Upper lobe of left lung (tissue), 6 donors: ENCODE measurements around the gene CORO7. TPM values are rescaled to one million over a fixed set of nuclear protein-coding genes. Genes with fewer than 3 reads are reported as not detected.

ENCODE experiments used
- ATAC-seq, 2 donors: fragments of 200-7000 bp; cut with Tn5 transposase; one replicate each; pipeline ENCODE4 v1.9.1; 2022; ENCODE audit warnings: mild to moderate bottlenecking in 2 of 2, moderate library complexity in 2 of 2; ENCODE audit not compliant: low FRiP score in 2 of 2
- DNase-seq, 2 donors: peaks; one replicate each; pipeline ENCODE4 v3.0.0-alpha.2; 2019 to 2020
- H3K27ac ChIP-seq, 4 donors: fragments of 200-600 bp; sonication (generic); one replicate each; pipeline ENCODE4 v1.5.1; 2016 to 2019
- H3K27me3 ChIP-seq, 4 donors: fragments of 200-600 bp; sonication (generic); one replicate each; pipeline ENCODE4 v1.5.1; 2017 to 2019
- H3K36me3 ChIP-seq, 4 donors: fragments of 200-600 bp; sonication (generic); one replicate each; pipeline ENCODE4 v1.5.1; 2016 to 2019
- H3K4me1 ChIP-seq, 4 donors: fragments of 200-600 bp; sonication (generic); one replicate each; pipeline ENCODE4 v1.5.1; 2018 to 2019
- H3K4me3 ChIP-seq, 4 donors: fragments of 200-600 bp; sonication (generic); one replicate each; pipeline ENCODE4 v1.5.1; 2017 to 2019; ENCODE audit warnings: mild to moderate bottlenecking in 2 of 4, moderate library complexity in 1 of 4
- H3K9me3 ChIP-seq, 4 donors: fragments of 200-600 bp; sonication (generic); one replicate each; pipeline ENCODE4 v1.5.1; 2018 to 2019
- EP300 ChIP-seq, 4 donors: sonication (generic); formaldehyde crosslinking; IDR thresholded peaks; one replicate each; pipeline ENCODE4 v1.5.1; 2017; ENCODE audit warnings: antibody characterized with exemption in 4 of 4, control low read depth in 2 of 4
- POLR2A ChIP-seq, 4 donors: fragments of 450-650 bp; IDR thresholded peaks; one replicate each; pipeline ENCODE4 v1.5.1; 2016 to 2017; ENCODE audit warnings: antibody characterized with exemption in 4 of 4, mild to moderate bottlenecking in 2 of 4
- POLR2AphosphoS5 ChIP-seq, 2 donors: sonication (generic); formaldehyde crosslinking; IDR thresholded peaks; one replicate each; pipeline ENCODE4 v1.5.1; 2017; ENCODE audit warnings: antibody characterized with exemption in 2 of 2
- WGBS, 2 donors: methylation state at CpG; one replicate each; pipeline ENCODE4 v1.1.5; 2017 to 2018; 5-methylcytosine and 5-hydroxymethylcytosine counted together
- total RNA-seq, 6 donors: library from RNA; depleted of rRNA in 4 of 6; stranded (reverse); fragments of >200 nt in 4 of 6; gene quantifications; one replicate each; pipeline versions ENCODE4 v1.1.0 to v1.2.1, GENCODE V29; 2016 to 2021
- TF ChIP-seq, protein P1 (sequence below), 6 experiments: fragments of 450-650 bp in 4 of 6; fragments of 200-600 bp in 2 of 6; sonication (generic) in 2 of 6; IDR thresholded peaks; one replicate each; pipeline ENCODE4 v1.5.1; 2016 to 2019; ENCODE audit warnings: antibody characterized with exemption in 6 of 6
- donor health status: DM: no; HTN: no; CAD: no; lungs with moderate emphysema.
- donor health status: DM: no; HTN: yes; CAD: no; lungs with severe emphysema.

Gene CORO7
- total RNA-seq, 6 donors from 2014 or later: 42.9 to 235 (median 69.0) TPM

DNA sequence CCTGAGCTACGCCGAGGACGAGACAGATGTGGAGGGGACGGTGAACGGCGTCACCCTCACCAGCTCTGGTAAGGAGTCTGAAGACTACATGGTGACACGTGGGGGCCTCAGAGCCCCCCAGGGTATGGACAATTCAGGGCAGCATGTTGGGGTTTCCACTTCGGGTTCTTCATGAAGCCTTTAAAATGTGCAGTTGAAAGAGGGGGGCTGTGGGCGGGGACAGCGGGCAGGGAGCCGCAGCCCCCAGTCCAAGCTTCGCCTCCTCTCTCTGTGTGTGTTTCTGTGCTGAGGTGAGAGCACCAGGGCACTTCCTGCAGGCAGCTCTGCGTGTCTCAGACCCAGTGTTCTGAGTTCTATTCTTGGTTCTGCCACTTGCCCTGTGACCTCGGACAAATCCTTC, 34.0 kb upstream of the CORO7 start:
- H3K9me3 ChIP-seq: no peaks in the 10 kb centered on the region
- no peak for TF ChIP-seq POLR2A (IDR thresholded peaks at IDR 0.05)
- no peak for TF ChIP-seq EP300 (IDR thresholded peaks at IDR 0.05)
- TF ChIP-seq POLR2AphosphoS5 (IDR thresholded peaks at IDR 0.05): no peak
- TF ChIP-seq, protein P1, sequence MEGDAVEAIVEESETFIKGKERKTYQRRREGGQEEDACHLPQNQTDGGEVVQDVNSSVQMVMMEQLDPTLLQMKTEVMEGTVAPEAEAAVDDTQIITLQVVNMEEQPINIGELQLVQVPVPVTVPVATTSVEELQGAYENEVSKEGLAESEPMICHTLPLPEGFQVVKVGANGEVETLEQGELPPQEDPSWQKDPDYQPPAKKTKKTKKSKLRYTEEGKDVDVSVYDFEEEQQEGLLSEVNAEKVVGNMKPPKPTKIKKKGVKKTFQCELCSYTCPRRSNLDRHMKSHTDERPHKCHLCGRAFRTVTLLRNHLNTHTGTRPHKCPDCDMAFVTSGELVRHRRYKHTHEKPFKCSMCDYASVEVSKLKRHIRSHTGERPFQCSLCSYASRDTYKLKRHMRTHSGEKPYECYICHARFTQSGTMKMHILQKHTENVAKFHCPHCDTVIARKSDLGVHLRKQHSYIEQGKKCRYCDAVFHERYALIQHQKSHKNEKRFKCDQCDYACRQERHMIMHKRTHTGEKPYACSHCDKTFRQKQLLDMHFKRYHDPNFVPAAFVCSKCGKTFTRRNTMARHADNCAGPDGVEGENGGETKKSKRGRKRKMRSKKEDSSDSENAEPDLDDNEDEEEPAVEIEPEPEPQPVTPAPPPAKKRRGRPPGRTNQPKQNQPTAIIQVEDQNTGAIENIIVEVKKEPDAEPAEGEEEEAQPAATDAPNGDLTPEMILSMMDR (IDR thresholded peaks at IDR 0.05): no peak
- no peaks in the 10 kb centered on the region for H3K4me1 ChIP-seq
- peaks cover 34 to 96% (median 78%) of the 10 kb centered on the region in 4 donors for H3K36me3 ChIP-seq
- 95 to 97% methylated on average over 14 of the region's 14 CpGs for WGBS, 2 donors
- no peaks in the 10 kb centered on the region for H3K27me3 ChIP-seq
- H3K27ac ChIP-seq: no peak overlapping the region
- ATAC-seq (no peak), DNase-seq (peak in 1 of 2 donors; percentile 52)
- no peak overlapping the region for H3K4me3 ChIP-seq

DNA sequence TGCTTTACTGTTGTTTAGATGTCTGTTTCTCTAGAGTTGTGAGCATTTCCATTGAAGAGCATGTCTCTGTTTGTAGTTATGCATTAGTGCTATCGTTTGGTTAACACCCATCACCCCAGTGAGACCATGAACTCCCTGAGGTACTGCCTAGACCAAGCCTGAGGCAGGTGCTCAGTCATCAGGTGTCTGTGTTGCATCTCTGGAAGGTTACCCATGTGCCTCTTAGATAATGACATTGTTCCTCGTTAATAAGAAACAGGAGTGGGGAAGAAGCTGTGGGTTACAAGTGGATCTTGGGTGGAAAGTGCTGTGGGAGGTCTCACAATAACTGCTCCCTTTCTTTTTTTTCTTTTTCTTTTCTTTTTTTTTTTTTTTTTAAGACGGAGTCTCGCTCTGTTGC, 27.6 kb upstream of the CORO7 start:
- WGBS, 2 donors: 91 to 95% methylated on average over 4 of the region's 4 CpGs
- Histone ChIP-seq H3K9me3 (no peaks in the 10 kb centered on the region), H3K36me3 (peaks cover 59 to 100% (median 92%) of the 10 kb centered on the region in 4 donors), H3K4me1 (no peaks in the 10 kb centered on the region), H3K27ac (no peak overlapping the region), H3K27me3 (no peaks in the 10 kb centered on the region), H3K4me3 (no peak overlapping the region)
- DNase-seq (no peak), ATAC-seq (no peak)
- TF ChIP-seq POLR2A (IDR thresholded peaks at IDR 0.05) (no peak), POLR2AphosphoS5 (IDR thresholded peaks at IDR 0.05) (no peak), EP300 (IDR thresholded peaks at IDR 0.05) (no peak)
- TF ChIP-seq, protein P1 (IDR thresholded peaks at IDR 0.05): no peak

DNA sequence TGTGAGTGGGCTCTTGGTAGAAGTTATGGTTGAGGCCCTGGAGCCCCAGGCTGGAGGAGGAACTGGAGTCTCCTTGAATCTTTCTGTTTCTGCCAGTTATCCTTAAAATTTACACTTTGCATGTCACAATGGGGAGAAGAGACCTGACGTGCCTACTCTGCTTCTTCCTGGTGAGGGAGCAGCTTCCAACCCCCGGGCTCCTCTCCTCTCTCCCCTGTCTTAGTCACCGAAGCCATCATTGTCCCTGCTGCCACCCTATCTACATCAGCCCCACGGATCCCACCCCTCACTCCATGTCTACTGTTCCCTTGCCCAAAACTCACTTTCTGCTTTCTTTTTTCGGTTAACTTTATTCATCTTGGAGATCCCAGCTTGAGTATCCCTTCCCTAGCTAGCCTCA, 26.9 kb upstream of the CORO7 start:
- Histone ChIP-seq H3K4me3 (no peak overlapping the region), H3K9me3 (no peaks in the 10 kb centered on the region), H3K27me3 (no peaks in the 10 kb centered on the region), H3K27ac (no peak overlapping the region), H3K36me3 (peaks cover 54 to 100% (median 90%) of the 10 kb centered on the region in 4 donors), H3K4me1 (no peaks in the 10 kb centered on the region)
- ATAC-seq (no peak), DNase-seq (no peak)
- TF ChIP-seq, protein P1 (IDR thresholded peaks at IDR 0.05): no peak
- no peak for TF ChIP-seq POLR2AphosphoS5 (IDR thresholded peaks at IDR 0.05)
- TF ChIP-seq POLR2A (IDR thresholded peaks at IDR 0.05): no peak
- no peak for TF ChIP-seq EP300 (IDR thresholded peaks at IDR 0.05)
- 70 to 87% methylated on average over 5 of the region's 5 CpGs for WGBS, 2 donors

DNA sequence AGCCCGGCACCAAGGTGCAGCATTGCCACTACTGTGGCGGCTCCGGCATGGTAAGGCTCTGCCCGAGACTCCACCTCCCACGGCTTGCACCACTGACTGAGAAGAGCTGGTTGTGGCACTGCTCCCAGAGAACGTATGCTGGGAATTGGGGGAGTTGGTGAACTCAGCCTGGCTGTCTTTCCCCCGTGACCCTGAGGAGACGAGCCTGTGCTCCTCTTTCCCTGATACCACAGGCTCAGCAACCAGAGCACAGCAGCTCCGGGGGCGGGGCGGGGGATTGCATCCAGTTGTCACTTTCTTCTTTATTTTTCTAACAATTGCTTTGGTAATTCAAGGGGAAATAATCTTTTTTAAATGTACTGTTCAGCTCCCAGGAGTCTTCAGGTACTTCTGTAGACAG, 26.0 kb upstream of the CORO7 start:
- H3K27me3 ChIP-seq: no peaks in the 10 kb centered on the region
- peaks cover 53 to 100% (median 88%) of the 10 kb centered on the region in 4 donors for H3K36me3 ChIP-seq
- no peak for DNase-seq
- ATAC-seq: no peak
- WGBS, 2 donors: 95 to 98% methylated on average over 11 of the region's 11 CpGs
- no peak overlapping the region for H3K27ac ChIP-seq
- no peak for TF ChIP-seq EP300 (IDR thresholded peaks at IDR 0.05)
- no peak for TF ChIP-seq POLR2AphosphoS5 (IDR thresholded peaks at IDR 0.05)
- TF ChIP-seq, protein P1 (IDR thresholded peaks at IDR 0.05): no peak
- no peak for TF ChIP-seq POLR2A (IDR thresholded peaks at IDR 0.05)
- no peak overlapping the region for H3K4me3 ChIP-seq
- no peaks in the 10 kb centered on the region for H3K9me3 ChIP-seq
- no peaks in the 10 kb centered on the region for H3K4me1 ChIP-seq

DNA sequence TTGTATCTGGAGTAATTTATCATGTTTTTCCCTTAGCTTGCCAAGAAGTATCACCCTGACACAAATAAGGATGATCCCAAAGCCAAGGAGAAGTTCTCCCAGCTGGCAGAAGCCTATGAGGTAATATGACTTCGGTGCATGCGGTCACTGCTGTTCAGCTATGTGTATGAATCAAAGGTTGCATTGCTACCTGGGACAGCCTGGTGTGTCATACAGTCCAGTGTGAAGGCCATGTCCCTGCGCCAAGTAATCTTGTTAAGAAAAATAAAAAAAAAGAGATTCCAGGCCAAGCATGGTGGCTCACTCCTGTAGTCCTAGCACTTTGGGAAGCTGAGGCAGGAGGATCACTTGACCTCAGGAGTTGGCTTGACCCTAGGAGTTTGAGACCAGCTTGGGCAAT, 21.0 kb upstream of the CORO7 start:
- Histone ChIP-seq H3K27ac (no peak overlapping the region), H3K4me3 (no peak overlapping the region), H3K4me1 (no peaks in the 10 kb centered on the region), H3K36me3 (peaks cover 16 to 83% (median 58%) of the 10 kb centered on the region in 4 donors), H3K27me3 (no peaks in the 10 kb centered on the region), H3K9me3 (no peaks in the 10 kb centered on the region)
- DNase-seq (no peak), ATAC-seq (no peak)
- 90 to 98% methylated on average over 3 of the region's 3 CpGs for WGBS, 2 donors
- TF ChIP-seq POLR2AphosphoS5 (IDR thresholded peaks at IDR 0.05) (no peak), POLR2A (IDR thresholded peaks at IDR 0.05) (no peak), EP300 (IDR thresholded peaks at IDR 0.05) (no peak)
- TF ChIP-seq, protein P1 (IDR thresholded peaks at IDR 0.05): no peak
